WTC11 (cell line): ENCODE measurements around the gene TRIM45.

Source experiments
- CTCF ChIP-seq: fragments of 200-600 bp; IDR thresholded peaks from 2 replicates; pipeline ENCODE4 v1.8.0; 2022; ENCODE audit warnings: antibody characterized with exemption
- ELF4 ChIP-seq: sonication (generic); formaldehyde crosslinking; IDR thresholded peaks from 2 replicates; pipeline ENCODE4 v1.8.1; 2022; ENCODE audit warnings: low read depth, mild to moderate bottlenecking, moderate library complexity, missing genetic modification reagents
- ETV6 ChIP-seq: sonication (generic); formaldehyde crosslinking; IDR thresholded peaks from 2 replicates; pipeline ENCODE4 v1.8.1; 2022; ENCODE audit warnings: mild to moderate bottlenecking, missing genetic modification reagents
- NFYB ChIP-seq: sonication (generic); formaldehyde crosslinking; conservative IDR thresholded peaks from 2 replicates; pipeline ENCODE4 v1.8.0; 2022; ENCODE audit warnings: low read depth, missing genetic modification reagents
- NR1H2 ChIP-seq: sonication (generic); formaldehyde crosslinking; IDR thresholded peaks from 2 replicates; pipeline ENCODE4 v1.9.0; 2021; ENCODE audit warnings: mild to moderate bottlenecking, moderate library complexity, missing genetic modification reagents
- SMAD3 ChIP-seq: sonication (generic); formaldehyde crosslinking; IDR thresholded peaks from 2 replicates; pipeline ENCODE4 v1.8.0; 2022; ENCODE audit warnings: missing genetic modification reagents, mild to moderate bottlenecking, borderline replicate concordance
- TEAD4 ChIP-seq: sonication (generic); formaldehyde crosslinking; IDR thresholded peaks from 2 replicates; pipeline ENCODE4 v1.8.0; 2022; ENCODE audit warnings: mild to moderate bottlenecking, missing genetic modification reagents

DNA sequence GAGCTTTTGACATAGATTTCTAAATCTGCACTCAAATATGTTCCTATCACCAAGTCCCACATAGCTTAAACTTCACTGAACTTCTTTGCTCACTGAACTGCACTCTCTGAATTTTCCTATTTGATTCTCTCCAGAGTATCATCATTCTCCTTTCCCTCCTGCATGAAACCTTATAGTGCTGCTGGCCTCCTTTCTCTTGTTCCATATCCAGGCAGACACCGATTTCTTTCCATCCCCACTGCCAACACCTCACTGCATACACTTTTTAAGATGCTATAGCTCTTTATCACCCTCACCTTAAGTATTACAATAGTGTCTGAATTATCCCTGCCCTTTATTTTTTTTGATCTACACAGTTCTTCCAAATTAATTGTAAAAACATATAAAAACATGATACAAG is 3.1 kb upstream of the TRIM45 start:
- TF ChIP-seq ELF4 (CRISPR knock-in tag) = no peak
- no peak for TF ChIP-seq SMAD3 (CRISPR knock-in tag)
- TF ChIP-seq NFYB (CRISPR knock-in tag) = no peak
- TF ChIP-seq CTCF = no peak
- TF ChIP-seq TEAD4 (CRISPR knock-in tag) = no peak
- no peak for TF ChIP-seq NR1H2 (CRISPR knock-in tag)
- TF ChIP-seq ETV6 = no peak
